Ureter (tissue), 1 donor: ENCODE data around the gene MPP2. TPM values are rescaled to one million over a fixed set of nuclear protein-coding genes. Genes with fewer than 3 reads are reported as not detected.
"Not testable (repeated sequence)": the region's sequence is repeated elsewhere in the genome, so short reads cannot be mapped to it uniquely, and the experiment has no call there.

Source experiments
- DNase-seq: peaks from one replicate; pipeline ENCODE4 v3.0.0-alpha.2; 2020; ENCODE audit warnings: low spot score
- total RNA-seq: library from RNA; stranded (reverse); gene quantifications from one replicate; pipeline ENCODE4 v1.2.4, GENCODE V29; 2023
- donor health status: DM: yes; HTN: yes; CAD: no.

Gene MPP2
- total RNA-seq, 1 donor from 2014 or later = 9.8 TPM

DNA sequence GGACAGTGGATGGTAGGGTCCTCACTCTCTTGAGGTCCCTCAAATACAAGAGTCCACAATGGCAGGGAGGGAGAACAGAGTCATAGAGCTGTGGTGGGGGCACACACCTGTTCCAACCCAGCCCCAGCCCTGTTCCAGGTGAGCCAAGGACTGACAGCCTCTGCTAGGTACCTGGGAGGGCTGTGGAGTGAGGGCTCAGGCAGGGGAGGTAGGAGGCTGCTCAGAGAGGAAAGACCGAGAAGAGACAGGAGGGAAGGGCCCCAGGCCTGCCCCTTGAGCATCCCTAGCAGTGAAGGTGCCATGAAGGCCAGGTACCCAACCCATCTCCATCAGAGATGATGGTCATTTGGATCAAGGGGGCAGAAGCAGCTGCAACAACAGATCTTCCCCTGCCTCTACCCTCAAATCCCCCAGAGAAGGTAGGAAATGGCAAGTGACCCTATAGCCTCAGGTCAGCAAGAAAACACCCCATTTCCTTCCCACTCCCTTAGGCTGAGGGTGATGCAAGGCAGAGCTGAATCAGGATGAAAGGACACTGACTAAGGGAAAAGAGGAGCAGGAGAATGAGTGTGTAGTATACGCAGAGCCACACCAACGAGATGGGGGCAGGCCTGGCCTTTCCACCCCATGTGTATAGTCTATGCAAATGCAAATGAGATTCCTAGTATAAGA, 31.7 kb downstream of the MPP2 start:
- DNase-seq = no peak

DNA sequence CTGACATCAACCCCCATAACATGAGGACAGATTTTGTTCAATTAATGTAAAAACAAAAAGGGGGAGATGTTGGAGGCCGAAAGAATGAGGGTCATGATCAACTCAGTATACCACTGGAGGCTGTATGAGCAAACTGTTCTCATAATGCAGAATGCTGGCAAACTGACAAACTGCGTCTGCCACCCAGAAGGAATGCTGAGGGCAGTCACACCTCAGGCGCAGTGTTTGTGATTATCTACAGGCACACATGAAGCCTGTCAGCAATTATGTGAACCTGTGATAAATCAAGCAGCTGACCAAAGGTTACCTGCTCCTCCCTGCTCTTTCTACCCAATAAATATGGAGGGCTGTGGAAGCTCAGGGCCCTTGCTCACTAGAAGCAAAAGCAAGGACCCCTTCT, 33.0 kb downstream of the MPP2 start:
- no peak for DNase-seq

DNA sequence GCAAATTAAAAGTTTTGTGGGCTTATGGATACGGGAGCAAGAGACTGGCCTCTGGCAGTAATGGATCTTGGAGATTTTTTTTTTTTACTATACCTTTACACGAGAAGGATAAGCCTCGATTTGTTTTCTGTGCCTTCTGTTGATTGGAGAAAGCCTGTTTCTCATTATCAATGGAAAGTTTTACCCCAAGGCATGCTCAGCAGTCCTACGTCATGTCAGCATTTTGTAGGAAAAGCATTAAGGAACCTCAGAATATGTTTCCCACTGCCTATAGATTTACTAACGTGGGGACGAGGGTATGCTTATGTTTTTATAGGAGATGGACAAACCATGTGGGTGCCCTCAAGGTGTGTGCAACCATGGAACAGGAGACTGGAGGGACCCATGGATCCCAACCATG, 33.5 kb downstream of the MPP2 start:
- DNase-seq = no peak

DNA sequence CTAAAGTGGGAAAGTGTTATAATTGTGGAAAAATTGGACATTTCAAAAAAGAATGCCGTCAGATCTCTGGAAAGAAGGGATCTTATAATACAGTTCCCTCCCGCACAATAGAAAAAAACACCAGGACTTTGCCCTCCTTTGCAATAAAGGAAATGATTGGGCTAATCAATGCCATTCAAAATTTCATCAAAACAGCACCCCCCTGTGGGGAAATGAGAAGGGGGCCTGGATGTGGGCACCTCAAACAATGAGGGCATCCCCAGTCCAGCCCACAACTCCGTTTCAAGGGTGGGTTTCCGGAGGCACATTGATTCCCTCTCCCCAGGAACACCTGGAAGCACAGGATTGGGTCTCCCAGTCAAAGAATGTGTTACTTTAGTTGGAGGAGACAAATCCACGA, 34.2 kb downstream of the MPP2 start:
- DNase-seq = no peak

DNA sequence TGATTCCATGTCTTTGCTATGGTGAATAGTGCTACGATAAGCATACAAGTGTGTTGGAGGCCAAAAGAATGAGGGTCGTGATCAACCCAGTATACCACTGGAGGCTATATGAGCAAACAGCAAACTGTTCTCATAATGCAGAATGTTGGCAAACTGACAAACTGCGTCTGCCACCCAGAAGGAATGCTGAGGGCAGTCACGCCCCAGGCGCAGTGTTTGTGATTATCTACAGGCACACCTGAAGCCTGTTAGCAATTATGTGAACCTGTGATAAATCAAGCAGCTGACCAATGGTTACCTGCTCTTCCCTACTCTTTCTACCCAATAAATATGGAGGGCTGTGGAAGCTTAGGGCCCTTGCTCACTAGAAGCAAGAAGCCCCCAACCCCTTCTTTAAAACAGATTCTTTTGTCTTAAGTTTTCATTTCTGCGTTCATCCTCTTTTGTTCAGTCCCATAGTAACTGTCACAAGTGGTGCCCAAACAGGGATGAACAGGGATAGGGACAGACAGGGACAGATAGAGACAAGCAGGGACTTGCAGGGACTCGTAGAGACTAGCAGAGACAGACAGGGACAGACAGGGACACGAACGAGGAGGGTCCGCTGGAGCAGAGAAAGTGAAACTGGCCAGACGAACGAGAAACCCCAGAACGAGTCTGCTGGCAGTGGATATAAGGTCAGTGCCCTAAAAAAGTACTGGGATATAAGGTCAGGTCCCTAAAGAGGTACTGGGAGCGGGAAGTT, 35.2 kb downstream of the MPP2 start:
- no peak for DNase-seq

DNA sequence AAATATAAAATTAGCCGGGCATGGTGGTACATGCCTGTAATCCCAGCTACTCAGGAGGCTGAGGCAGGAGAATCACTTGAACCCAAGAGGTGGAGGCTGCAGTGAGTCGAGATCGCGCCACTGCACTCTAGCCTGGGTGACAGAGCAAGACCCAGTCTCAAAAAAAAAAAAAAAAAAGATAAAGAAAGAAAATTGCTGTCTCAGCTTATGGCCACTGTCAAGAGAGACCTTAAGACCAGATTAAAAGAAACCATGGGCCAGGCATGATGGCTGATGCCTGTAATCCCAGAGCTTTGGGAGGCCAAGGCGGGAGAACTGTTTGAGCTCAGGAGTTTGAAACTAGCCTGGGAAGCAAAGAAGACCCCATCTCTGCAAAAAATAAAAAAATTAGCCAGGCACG, 38.3 kb downstream of the MPP2 start:
- DNase-seq = not testable (repeated sequence)

DNA sequence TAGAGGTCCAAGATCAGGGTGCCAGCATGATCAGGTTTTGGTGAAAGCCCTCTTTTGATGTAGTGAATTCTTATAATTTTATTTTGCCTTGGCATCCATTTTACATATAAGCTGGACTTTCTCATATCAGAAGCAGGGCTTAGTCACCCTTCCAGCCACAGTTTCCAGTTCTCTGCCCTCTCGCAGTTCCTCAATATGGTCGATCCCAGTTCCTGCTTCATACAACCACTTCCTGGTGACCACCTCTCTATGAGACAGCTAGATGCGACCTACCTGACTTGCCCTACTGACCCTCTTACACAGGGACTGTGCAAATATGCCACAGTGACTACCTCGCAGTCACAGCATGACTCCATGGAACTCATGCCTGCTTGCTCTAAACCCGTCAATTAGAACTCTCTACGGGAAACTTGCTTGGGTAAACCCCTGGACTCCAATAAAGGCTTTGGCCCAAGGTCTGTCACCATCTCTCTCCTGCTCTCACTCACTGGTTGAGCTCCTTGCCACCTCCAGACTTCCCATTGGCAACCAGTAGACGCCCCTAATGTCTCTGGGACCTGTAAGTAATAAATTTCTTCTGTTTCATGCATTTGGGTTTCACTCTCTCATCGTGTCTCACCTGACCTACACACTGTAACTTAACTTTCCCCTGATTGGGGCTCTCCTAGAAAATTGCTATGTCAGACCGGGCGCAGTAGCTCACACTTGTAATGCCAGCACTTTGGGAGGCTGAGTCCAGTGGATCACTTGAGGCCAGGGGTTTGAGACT, 38.9 kb downstream of the MPP2 start:
- DNase-seq = no peak

DNA sequence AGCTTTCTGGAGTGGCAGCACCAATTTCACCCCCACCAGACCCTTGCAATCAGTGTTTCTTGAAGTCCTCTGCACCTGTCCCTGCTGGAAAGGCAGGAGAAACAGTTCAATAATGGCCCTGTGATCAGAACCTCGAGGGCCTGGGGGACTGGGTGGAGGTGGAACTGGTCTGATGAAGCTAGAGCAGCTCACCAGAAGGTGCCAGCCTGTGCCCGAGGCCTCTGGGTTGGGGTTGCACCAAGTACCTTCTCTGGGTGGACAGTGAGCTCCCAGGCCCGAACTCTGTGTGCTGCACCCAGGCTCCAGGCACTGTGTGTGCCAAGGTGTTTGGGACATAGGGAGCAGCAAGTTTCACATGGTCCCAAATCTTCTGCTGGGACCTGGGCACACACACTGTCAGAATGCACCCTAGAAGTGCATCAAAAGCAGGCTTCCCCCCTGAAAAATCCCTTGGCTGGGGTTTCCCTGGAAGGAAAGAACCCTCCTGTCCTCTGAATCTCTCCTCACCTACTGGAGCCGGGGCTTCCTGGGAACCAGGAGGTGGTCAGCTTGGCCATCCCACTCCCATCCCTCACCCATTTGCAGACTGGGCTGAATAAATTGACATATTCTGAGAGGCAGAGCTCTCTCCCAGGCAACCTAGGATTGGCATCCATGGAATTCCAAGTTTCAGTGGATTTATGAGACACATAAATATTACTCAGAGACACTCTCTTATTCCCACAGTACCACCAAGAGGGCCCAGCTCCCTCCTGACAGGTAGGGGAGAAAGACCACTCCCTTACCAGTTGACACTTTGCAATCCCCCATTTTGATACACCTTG, 43.0 kb downstream of the MPP2 start:
- DNase-seq = no peak

DNA sequence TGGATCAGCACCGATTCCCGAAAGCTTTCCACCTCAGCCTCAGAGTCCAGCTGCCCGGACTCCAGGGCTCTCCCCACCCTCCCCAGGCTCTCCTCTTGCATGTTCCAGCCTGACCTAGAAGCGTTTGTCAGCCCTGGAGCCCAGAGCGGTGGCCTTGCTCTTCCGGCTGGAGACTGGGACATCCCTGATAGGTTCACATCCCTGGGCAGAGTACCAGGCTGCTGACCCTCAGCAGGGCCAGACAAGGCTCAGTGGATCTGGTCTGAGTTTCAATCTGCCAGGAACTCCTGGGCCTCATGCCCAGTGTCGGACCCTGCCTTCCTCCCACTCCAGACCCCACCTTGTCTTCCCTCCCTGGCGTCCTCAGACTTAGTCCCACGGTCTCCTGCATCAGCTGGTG, 45.4 kb downstream of the MPP2 start:
- no peak for DNase-seq

DNA sequence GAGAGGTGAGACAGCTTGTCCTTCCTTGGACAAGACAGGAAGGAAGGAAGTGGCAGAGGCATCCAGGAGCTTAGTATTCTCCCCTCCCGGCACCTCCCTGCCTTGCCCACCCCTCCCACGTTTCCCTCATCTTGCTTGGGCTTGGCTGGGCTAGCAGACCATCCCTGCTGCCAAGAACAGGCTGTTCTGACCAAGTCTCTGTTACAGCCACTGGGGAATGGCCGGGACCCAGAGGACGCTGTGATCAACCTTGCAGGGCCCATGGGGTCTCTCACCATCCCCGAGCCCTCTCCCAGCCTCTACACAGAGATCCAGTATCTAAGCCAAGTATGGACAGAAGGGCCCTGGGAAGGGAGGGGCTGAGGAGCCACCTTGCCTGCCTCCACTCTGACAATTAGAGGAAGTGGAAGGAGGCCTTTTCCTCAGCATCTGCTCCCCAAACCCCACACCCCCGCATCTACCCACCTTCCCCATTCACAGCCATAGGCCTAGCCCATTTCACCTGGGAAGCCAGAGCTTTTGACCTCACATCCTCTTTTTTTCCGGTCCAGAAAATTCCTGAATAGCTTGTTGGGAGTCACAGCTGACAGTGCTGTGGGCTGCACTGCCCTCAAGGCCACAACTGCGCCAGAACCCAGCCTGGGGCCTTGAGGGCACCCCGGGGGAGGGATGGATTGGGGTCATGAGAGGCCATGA, 46.3 kb downstream of the MPP2 start:
- no peak for DNase-seq

DNA sequence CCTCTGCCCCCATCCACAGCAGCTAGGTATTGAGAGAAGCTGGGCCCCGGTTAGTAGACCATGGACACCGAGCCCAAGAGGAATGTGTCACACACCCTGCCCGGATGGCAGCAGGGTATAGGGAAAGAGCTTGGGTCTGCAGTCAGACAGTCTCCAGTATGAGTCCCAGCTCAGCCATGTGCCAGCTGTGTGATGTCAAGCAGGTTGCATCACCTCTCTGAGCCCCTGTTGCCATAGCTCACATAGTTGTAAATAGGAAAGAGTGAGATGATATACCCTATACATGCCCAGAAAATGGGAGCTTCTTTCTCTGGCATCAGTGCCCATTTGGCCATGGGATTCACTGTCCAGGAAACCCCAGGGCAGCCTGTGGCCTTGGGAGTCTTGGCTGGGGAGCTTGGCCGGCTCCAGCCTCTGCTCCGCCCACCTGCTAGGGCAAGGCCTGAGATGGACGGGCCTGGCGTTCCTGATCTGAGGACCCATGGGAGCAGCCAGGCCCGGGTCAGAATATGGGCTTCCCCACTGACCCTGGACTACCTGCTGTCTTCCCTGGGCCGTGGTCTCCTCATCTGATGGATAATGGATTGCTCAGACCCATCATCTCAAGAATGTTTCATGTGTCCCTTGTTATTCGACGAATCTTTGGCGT, 47.1 kb downstream of the MPP2 start:
- DNase-seq = no peak

DNA sequence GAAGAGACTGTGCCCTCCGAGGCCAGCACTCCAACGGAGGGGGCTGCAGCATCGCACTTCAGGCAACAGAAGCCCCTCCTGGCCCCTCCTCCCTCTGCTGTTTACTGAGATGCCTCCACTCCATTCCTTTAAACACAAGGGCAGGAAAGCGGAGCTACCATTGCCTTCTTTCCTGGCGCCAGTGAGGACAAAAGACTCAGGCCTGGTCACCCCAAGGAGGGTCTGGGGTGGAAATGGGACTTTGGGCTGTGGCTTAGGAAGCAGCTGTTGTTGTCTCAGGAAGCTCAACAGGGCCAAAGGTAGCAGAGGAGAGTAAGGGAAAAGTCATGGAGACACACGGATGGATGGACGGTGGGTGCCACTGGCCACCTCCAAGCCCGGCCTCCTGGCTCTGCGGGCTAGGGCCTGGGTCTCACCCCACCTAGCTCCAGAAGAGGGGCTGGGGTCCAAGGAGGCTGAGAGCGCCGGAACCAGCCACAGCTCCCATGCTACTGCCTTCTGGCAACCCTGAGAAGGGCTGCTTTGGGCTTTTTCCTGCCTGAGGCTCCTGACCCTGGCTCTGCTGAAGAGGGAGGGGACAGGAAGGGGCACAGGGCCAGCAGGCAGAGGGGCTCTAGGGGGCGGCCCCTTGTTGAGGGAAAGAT, 49.3 kb downstream of the MPP2 start:
- no peak for DNase-seq

DNA sequence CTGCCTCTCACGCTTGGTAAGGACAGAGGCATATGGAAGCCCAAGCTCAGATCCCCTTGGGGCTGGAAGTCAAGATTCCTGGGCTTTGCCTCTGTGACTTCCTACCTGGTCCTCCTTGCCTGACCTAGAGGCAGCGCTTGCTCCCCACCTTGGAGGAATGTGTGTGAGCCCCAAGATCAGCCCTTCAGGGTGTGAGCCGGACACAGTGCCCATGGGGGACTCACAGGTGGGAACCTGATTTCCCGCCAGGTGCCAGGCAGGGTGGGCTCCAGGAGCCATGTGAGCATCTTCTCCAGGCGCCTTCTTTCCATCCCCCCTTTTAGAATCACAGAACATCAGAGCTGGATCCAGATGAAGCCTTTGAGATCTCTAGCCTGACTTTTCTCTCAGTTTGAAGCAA, 50.2 kb downstream of the MPP2 start:
- no peak for DNase-seq

DNA sequence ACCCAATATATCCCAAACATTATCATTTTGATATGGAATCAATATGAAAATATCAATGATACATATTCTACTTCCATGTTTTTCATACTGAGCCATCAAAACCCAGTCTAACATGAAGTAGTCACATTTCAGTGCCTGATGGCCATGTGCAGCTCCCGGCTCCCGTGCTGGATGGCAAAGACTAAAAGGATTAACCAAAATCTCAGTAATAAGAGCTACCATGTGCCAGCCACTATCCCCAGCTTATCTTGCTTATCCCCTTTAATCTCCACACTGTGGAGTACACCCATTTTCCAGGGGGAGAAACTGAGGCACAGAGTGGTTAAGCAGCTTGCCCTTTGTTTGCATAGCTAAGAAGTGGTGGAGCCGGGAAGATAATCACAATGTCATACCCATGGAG, 51.2 kb downstream of the MPP2 start:
- DNase-seq = no peak

DNA sequence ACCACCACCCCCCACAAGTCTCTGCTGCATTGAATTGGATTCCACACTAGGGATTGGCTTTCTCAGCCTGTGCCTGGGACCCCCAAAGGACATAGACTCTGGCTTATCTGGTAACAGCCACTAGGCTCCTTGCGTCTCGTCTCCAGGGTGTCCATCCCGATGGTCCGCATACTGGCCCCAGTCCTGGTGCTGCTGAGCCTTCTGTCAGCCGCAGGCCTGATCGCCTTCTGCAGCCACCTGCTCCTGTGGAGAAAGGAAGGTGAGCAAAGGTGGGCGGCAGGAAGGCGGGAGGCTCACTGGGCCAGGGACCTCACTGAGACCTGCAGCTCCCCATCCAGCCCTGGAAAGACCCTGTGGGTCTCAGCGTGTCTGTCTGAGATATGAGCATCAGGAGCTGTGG, 52.3 kb downstream of the MPP2 start:
- no peak for DNase-seq

DNA sequence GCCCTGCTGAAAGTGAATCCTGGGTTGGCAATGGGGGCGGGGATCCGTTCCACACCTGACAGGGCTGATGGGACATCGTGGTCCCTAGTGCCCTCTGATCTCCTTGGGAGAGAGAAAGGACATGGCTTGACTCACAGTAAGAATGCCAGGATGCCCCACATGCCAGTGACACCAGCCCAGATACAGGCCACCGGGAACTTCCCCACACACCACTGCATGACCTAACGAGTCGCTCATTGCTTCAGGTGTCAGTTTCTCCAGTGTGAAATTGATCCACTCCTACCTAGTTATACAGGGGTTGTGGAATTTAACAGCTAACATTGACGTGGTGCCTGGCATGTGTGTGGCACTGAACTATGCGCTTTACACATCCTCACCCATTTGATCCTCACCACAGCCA, 52.8 kb downstream of the MPP2 start:
- no peak for DNase-seq

DNA sequence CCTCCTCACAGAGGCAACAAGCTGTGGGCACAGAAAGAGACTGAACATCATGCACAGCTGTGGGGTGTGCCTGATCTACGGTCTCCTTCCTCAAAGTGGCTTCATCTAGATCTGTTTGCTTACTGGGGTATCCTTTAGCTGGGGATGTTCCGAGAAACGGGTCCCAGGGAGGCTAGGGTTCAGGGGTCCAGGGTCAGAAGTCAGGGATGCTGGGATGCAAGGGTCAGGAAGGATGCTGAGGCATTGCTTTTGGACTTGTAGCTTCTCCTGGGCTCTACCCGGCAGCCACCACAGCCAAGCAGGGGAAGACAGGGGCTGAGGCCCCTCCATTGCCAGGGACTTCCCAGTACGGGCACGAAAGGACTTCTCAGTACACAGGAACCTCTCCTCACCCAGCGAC, 53.8 kb downstream of the MPP2 start:
- no peak for DNase-seq

DNA sequence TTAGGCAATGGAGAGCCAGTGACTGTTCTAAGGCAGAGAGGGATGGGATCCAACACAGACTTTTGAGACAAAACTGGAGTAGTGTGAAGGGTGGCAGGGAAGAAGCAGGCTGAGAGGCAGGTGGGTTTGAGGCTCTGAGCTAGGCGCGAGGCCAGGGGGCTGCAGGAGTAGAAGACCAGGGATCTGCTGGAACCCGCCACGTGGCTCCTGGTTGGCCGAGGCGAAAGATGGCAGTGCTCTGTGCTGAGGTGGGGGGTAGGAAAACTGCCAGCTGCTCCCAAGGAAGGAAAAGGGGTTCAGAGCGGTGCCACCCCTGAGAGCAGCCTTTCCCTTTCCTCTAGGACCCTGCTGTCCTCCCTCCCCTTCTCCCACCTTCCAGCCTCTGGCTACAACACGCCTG, 54.8 kb downstream of the MPP2 start:
- DNase-seq = no peak

DNA sequence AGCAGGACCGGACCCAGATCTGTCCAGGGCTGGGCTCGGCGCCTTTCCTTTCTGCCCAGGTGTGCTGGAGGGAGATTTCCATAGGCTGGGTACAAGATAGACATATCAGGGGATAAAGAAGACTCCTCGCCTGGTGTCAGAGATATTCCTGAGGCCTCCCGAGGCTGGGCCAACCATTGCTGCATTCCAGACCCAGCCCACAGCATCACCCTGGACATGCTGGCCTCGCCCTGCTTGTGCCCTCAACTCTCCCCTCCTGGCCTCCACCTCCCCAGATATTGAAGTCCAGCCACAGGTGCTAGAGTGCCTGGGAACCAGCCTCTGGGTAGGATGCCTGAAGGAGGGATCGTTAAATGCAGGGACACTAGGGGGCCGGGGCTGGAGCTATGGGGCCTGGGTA, 58.2 kb downstream of the MPP2 start:
- no peak for DNase-seq

DNA sequence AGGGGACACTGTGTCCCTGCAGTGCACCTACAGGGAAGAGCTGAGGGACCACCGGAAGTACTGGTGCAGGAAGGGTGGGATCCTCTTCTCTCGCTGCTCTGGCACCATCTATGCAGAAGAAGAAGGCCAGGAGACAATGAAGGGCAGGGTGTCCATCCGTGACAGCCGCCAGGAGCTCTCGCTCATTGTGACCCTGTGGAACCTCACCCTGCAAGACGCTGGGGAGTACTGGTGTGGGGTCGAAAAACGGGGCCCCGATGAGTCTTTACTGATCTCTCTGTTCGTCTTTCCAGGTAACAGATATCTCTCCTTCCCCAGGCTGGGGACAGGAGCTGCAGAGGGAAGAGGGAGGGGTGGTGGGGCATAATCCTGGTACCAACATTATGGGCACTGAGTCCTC, 58.7 kb downstream of the MPP2 start:
- no peak for DNase-seq
